ENCODE data around the gene SMURF2. TPM values are rescaled to one million over a fixed set of nuclear protein-coding genes. Genes with fewer than 3 reads are reported as not detected.

SMURF2 gene
- total RNA-seq, 1 donor from 2014 or later = 24.6 TPM

- peak; percentile 11 for DNase-seq (ENCODE audit: low spot score)
- Mint-ChIP-seq H3K27me3 (ENCODE audit: insufficient read depth, low read depth) (no peaks in the 10 kb centered on the region), H3K9me3 (no peaks in the 10 kb centered on the region), H3K4me1 (peaks cover 20% of the 10 kb centered on the region), H3K36me3 (peaks cover 5% of the 10 kb centered on the region), H3K4me3 (no peak overlapping the region), H3K27ac (no peak overlapping the region)
- Histone ChIP-seq H3K4me2 (no peak overlapping the region), H3K9ac (no peak overlapping the region), H3K27ac (no peak overlapping the region), H3F3A (ENCODE audit: low read depth) (no peaks in the 10 kb centered on the region), H3K79me2 (ENCODE audit: low read depth) (peaks cover 8% of the 10 kb centered on the region), H4K20me1 (ENCODE audit: low read depth) (no peaks in the 10 kb centered on the region), H3K36me3 (no peaks in the 10 kb centered on the region), H3K4me3 (no peak overlapping the region), H2AFZ (replicated peaks) (no peak overlapping the region), H3K27me3 (no peaks in the 10 kb centered on the region), H3K9me3 (ENCODE audit: low read depth) (no peaks in the 10 kb centered on the region), H3K4me1 (no peaks in the 10 kb centered on the region)
- TF ChIP-seq CTCF (IDR thresholded peaks at IDR 0.05) (no peak), EZH2 (IDR thresholded peaks at IDR 0.05) (no peak)
These were observed 62.9 kb downstream of the SMURF2 start for GRCh38 chr17:64599187-64599676.

- Histone ChIP-seq H3K27ac (no peak overlapping the region), H3K9me3 (ENCODE audit: low read depth) (no peaks in the 10 kb centered on the region), H3K79me2 (ENCODE audit: low read depth) (peaks cover 8% of the 10 kb centered on the region), H3K4me1 (no peaks in the 10 kb centered on the region), H4K20me1 (ENCODE audit: low read depth) (no peaks in the 10 kb centered on the region), H3K4me2 (no peak overlapping the region), H3K4me3 (no peak overlapping the region), H3K27me3 (no peaks in the 10 kb centered on the region), H3K36me3 (no peaks in the 10 kb centered on the region), H3F3A (ENCODE audit: low read depth) (no peaks in the 10 kb centered on the region), H2AFZ (replicated peaks) (no peak overlapping the region), H3K9ac (no peak overlapping the region)
- no peak for TF ChIP-seq EZH2phosphoT487 (IDR thresholded peaks at IDR 0.05)
- TF ChIP-seq CTCF (IDR thresholded peaks at IDR 0.05) = no peak
- TF ChIP-seq EZH2 (IDR thresholded peaks at IDR 0.05) = no peak
- H3K27ac Mint-ChIP-seq = no peak overlapping the region
- H3K4me3 Mint-ChIP-seq = no peak overlapping the region
- no peak for DNase-seq (ENCODE audit: low spot score)
- H3K4me1 Mint-ChIP-seq = peaks cover 18% of the 10 kb centered on the region
- no peaks in the 10 kb centered on the region for H3K9me3 Mint-ChIP-seq
- H3K36me3 Mint-ChIP-seq = peaks cover 5% of the 10 kb centered on the region
- no peaks in the 10 kb centered on the region for H3K27me3 Mint-ChIP-seq (ENCODE audit: insufficient read depth, low read depth)
These were observed 63.4 kb downstream of the SMURF2 start for GRCh38 chr17:64598672-64599071.

- no peak for TF ChIP-seq EZH2 (IDR thresholded peaks at IDR 0.05)
- no peak for TF ChIP-seq EZH2phosphoT487 (IDR thresholded peaks at IDR 0.05)
- no peak for TF ChIP-seq CTCF (IDR thresholded peaks at IDR 0.05)
- no peaks in the 10 kb centered on the region for H3F3A ChIP-seq (ENCODE audit: low read depth)
- Mint-ChIP-seq H3K36me3 (peaks cover 5% of the 10 kb centered on the region), H3K4me1 (peaks cover 15% of the 10 kb centered on the region), H3K4me3 (no peak overlapping the region), H3K27me3 (ENCODE audit: insufficient read depth, low read depth) (no peaks in the 10 kb centered on the region), H3K9me3 (no peaks in the 10 kb centered on the region), H3K27ac (no peak overlapping the region)
- no peak overlapping the region for H3K4me3 ChIP-seq
- H3K36me3 ChIP-seq = no peaks in the 10 kb centered on the region
- no peak overlapping the region for H3K27ac ChIP-seq
- H3K9ac ChIP-seq = no peak overlapping the region
- no peak overlapping the region for H3K4me2 ChIP-seq
- H3K4me1 ChIP-seq = no peaks in the 10 kb centered on the region
- H2AFZ ChIP-seq (replicated peaks) = no peak overlapping the region
- H3K9me3 ChIP-seq (ENCODE audit: low read depth) = no peaks in the 10 kb centered on the region
- DNase-seq (ENCODE audit: low spot score) = no peak
- H3K79me2 ChIP-seq (ENCODE audit: low read depth) = peaks cover 7% of the 10 kb centered on the region
- H4K20me1 ChIP-seq (ENCODE audit: low read depth) = no peaks in the 10 kb centered on the region
- no peaks in the 10 kb centered on the region for H3K27me3 ChIP-seq
These were observed 65.1 kb downstream of the SMURF2 start for GRCh38 chr17:64596988-64597387.

Measured in neural progenitor cell (in vitro differentiated cells).